DMS 273 (cell line): ENCODE measurements around the gene KIF12.
"Not testable (repeated sequence)": the region's sequence is repeated elsewhere in the genome, so short reads cannot be mapped to it uniquely, and the experiment has no call there.

ENCODE experiments used
- DNase-seq: peaks from one replicate; lab custom pipeline; 2025; ENCODE audit not compliant: unreplicated experiment; lab: John Stamatoyannopoulos, UW

The KIF12 gene

GRCh38 chr9:114086009-114086408, 13.1 kb downstream of the KIF12 start:
- DNase-seq = no peak

GRCh38 chr9:114085387-114085789, 13.7 kb downstream of the KIF12 start:
- no peak for DNase-seq

GRCh38 chr9:114084282-114085073, 14.6 kb downstream of the KIF12 start:
- DNase-seq = no peak

- DNase-seq = no peak
Measured at GRCh38 chr9:114083666-114084065, 15.4 kb downstream of the KIF12 start.

GRCh38 chr9:114082763-114083412, 16.2 kb downstream of the KIF12 start:
- not testable (repeated sequence) for DNase-seq

- DNase-seq = peak; percentile 96
Measured at GRCh38 chr9:114082017-114082762, 16.9 kb downstream of the KIF12 start.

- no peak for DNase-seq
Measured at GRCh38 chr9:114081441-114082016, 17.6 kb downstream of the KIF12 start.

- no peak for DNase-seq
Measured at GRCh38 chr9:114080773-114081440, 18.2 kb downstream of the KIF12 start.

- DNase-seq = no peak
Measured at GRCh38 chr9:114080195-114080772, 18.8 kb downstream of the KIF12 start.

- DNase-seq = no peak
Measured at GRCh38 chr9:114078781-114079156, 20.3 kb downstream of the KIF12 start.

GRCh38 chr9:114078021-114078780, 20.9 kb downstream of the KIF12 start, which contains the start of gene AMBP:
Gene AMBP (minus strand): TSS chr9:114078300. CDS start chr9:114078209, 91 bp downstream.
- DNase-seq = peak; percentile 70

- DNase-seq = no peak
Measured at GRCh38 chr9:114077162-114077837, 21.8 kb downstream of the KIF12 start.

GRCh38 chr9:114076237-114077161, 22.6 kb downstream of the KIF12 start:
- DNase-seq = no peak

- DNase-seq = no peak
Measured at GRCh38 chr9:114075602-114076001, 23.5 kb downstream of the KIF12 start.

GRCh38 chr9:114072184-114073140, 26.6 kb downstream of the KIF12 start:
- DNase-seq = peak; percentile 59

GRCh38 chr9:114071197-114071795, 27.8 kb downstream of the KIF12 start:
- DNase-seq = no peak
